Muscle layer of duodenum (tissue), 2 donors: ENCODE data around the gene SLC35F2.
A peak's percentile ranks its signal among the peaks of the same experiment; 100 is the strongest.

Experiments used
- H3K27ac ChIP-seq: one replicate; pipeline ENCODE4 v1.7.0; 2013; ENCODE audit warnings: mild to moderate bottlenecking, low read length
- H3K27me3 ChIP-seq: one replicate; pipeline ENCODE4 v1.7.0; 2013; ENCODE audit warnings: low read depth, mild to moderate bottlenecking, control low read depth, low read length
- H3K36me3 ChIP-seq, 2 donors: one replicate each; pipeline ENCODE4 v1.7.0; 2013; ENCODE audit warnings: low read length in 2 of 2, control low read depth in 1 of 2, mild to moderate bottlenecking in 1 of 2; ENCODE audit not compliant: insufficient read depth in 2 of 2, control insufficient read depth in 1 of 2
- H3K4me1 ChIP-seq, 2 donors: one replicate each; pipeline ENCODE4 v1.7.0; 2013; ENCODE audit warnings: low read length in 2 of 2, mild to moderate bottlenecking in 2 of 2, control low read depth in 1 of 2, moderate library complexity in 1 of 2; ENCODE audit not compliant: insufficient read depth in 2 of 2, control insufficient read depth in 1 of 2
- H3K4me3 ChIP-seq, 2 donors: one replicate each; pipeline ENCODE4 v1.7.0; 2013; ENCODE audit warnings: low read length in 2 of 2, low read depth in 1 of 2, mild to moderate bottlenecking in 1 of 2
- H3K9me3 ChIP-seq, 2 donors: one replicate each; pipeline ENCODE4 v1.7.0; 2013; ENCODE audit warnings: low read length in 2 of 2, control low read depth in 1 of 2, mild to moderate bottlenecking in 1 of 2; ENCODE audit not compliant: control insufficient read depth in 1 of 2
- donor health status: healthy.

Gene SLC35F2

DNA sequence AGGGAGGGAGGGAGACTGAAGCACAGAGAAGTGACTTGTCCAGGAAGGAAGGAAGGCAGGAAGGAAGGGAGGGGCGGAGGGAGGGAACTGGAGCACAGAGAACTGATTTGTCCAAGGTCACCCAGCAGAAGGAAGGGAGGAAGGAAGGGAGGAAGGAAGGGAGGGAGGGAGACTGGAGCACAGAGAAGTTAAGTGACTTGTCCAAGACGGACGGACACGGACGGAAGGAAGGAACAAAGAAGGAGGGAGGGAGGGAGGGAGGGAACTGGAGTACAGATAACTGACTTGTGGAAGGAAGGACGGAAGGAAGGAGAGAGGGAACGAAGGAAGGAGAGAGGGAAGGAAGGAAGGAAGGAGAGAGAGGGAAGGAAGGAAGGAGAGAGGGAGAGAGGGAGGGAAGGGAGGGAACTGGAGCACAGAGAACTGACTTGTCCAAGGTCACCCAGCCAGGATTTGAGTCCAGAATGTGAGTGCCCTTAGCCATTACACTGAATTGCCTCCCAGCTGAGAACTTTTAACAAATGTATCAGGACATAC, 1.5 kb downstream of the SLC35F2 start:
- Histone ChIP-seq H3K27ac (no peak overlapping the region), H3K9me3 (no peaks in the 10 kb centered on the region), H3K4me3 (peak overlapping the region in 1 of 2 donors; percentile 83), H3K4me1 (peaks cover 0 to 16% of the 10 kb centered on the region in 2 donors), H3K27me3 (no peaks in the 10 kb centered on the region), H3K36me3 (no peaks in the 10 kb centered on the region)

DNA sequence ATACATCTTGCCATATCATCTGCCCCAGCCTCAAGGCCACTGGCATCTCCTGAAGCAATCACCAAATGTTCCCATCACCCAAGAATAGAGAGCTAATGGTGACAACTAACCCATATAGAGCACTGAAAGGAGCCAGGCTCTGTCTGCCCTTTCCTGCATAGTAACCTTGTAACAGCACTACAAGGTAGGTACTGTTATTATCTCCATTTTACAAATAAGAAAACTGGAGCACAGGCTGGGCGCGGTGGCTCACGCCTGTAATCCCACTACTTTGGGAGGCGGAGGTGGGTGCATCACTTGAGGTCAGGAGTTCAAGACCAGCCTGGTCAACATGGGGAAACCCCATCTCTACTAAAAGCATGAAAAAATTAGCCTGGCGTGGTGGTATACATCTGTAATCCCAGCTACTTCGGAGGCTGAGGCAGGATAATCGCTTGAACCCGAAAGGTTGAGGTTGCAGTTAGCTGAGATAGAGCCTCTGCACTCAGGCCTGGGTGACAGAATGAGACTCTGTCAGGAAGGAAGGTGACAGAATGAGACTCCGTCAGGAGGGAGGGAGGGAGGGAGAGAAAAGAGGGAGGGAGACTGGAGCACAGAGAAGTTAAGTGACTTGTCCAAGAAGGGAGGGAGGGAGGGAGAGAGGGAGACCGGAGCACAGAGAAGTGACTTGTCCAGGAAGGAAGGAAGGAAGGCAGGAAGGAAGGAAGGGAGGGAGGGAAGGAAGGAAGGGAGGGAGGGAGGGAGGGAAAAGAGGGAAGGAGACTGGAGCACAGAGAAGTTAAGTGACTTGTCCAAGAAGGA, 2.2 kb downstream of the SLC35F2 start:
- H3K4me3 ChIP-seq: no peak overlapping the region
- no peaks in the 10 kb centered on the region for H3K27me3 ChIP-seq
- H3K27ac ChIP-seq: no peak overlapping the region
- no peaks in the 10 kb centered on the region for H3K36me3 ChIP-seq
- no peaks in the 10 kb centered on the region for H3K9me3 ChIP-seq
- H3K4me1 ChIP-seq: peaks cover 0 to 16% of the 10 kb centered on the region in 2 donors

DNA sequence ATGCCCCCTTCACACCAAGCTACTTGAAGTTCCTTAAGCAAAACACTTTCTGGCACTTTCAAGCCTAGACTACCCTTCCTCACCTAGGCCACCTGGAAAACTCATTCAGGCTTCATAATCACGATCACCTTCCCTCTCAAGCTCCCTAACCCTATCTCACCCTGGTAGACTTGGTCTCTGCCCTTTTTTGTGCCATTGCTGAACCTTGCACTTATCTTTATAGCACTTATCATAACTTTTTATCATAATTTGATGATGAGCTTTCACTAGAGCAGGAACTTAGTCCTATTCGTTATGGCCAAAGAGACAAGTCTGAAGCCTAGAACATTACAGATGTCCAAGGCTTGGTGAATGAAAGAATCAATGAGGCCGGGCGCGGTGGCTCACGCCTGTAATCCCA, 5.5 kb downstream of the SLC35F2 start:
- Histone ChIP-seq H3K36me3 (no peaks in the 10 kb centered on the region), H3K27ac (no peak overlapping the region), H3K9me3 (no peaks in the 10 kb centered on the region)

DNA sequence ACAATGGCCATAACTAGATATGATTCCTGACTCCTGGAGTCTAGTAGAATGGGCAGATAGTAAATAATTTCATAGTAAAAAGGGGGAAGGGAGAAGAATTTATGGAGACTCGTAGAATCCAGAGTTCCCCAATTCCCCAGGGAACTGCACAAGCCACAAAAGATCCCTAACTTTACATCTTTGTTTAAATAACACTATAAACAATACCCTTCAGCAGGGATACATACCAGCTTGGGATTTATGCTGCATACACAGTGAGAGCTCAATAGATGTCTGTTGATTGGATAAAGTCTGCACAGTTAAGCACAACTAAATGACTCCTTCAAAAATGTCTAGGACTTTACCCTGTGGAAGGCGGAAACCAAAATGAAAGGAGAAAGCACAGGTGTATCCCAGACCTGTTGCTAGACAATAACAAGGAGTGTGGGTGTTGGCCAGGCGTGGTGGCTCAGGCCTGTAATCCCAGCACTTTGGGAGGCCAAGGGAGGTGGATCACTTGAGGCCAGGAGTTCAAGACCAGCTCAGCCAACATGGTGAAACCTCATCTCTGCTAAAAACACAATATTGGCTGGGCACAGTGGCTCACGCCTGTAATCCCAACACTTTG, 6.8 kb downstream of the SLC35F2 start:
- H3K9me3 ChIP-seq: no peaks in the 10 kb centered on the region
- H3K4me1 ChIP-seq: no peaks in the 10 kb centered on the region
- H3K36me3 ChIP-seq: no peaks in the 10 kb centered on the region
- H3K27ac ChIP-seq: no peak overlapping the region
- no peak overlapping the region for H3K4me3 ChIP-seq
- no peaks in the 10 kb centered on the region for H3K27me3 ChIP-seq

More for the DNA sequence above, 5.5 kb downstream of the SLC35F2 start:
- Histone ChIP-seq H3K27me3 (no peaks in the 10 kb centered on the region), H3K4me3 (no peak overlapping the region), H3K4me1 (peaks cover 0 to 2% of the 10 kb centered on the region in 2 donors)

DNA sequence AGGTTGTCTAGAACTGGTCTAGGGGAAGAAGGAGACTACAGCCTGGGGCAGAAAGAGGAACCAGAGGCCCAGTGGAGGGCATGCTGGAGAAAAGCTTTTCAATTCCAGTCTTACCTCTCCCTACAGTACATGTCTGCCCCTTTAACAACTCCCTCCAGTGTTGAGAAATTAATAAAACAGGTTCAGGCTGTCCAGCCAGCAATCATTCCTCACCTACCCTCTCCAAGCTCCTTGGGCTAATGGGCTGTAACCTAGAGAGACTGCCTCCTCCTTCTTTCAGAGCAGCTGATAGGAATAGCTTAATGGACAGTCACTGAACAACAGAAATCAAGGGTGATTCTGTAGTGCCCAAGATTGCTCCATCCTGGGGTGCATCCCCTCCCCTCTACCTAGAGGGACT, 8.8 kb downstream of the SLC35F2 start:
- H3K4me1 ChIP-seq: no peaks in the 10 kb centered on the region
- H3K36me3 ChIP-seq: no peaks in the 10 kb centered on the region
- H3K9me3 ChIP-seq: no peaks in the 10 kb centered on the region
- no peak overlapping the region for H3K27ac ChIP-seq
- no peaks in the 10 kb centered on the region for H3K27me3 ChIP-seq
- H3K4me3 ChIP-seq: no peak overlapping the region

DNA sequence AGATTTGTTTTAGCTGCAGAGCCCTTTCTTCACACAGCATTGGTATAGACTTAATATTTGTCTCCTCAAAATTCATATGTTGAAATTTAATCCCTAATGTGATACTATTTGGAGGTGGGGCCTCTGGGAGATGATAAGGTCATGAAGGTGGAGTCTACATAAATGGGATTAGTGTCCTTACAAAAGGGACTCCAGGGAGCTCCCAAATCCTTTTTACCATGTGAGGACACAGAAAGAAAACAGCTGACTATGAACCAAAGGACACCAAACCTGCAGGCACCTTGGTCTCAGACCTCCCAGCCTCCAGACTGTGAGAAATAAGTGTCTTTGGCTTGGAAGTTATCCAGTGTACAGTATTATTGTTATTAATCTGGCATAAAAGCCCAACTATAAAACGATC, 10.2 kb downstream of the SLC35F2 start:
- Histone ChIP-seq H3K27me3 (no peaks in the 10 kb centered on the region), H3K4me1 (no peaks in the 10 kb centered on the region), H3K4me3 (no peak overlapping the region), H3K27ac (no peak overlapping the region), H3K36me3 (no peaks in the 10 kb centered on the region), H3K9me3 (no peaks in the 10 kb centered on the region)

DNA sequence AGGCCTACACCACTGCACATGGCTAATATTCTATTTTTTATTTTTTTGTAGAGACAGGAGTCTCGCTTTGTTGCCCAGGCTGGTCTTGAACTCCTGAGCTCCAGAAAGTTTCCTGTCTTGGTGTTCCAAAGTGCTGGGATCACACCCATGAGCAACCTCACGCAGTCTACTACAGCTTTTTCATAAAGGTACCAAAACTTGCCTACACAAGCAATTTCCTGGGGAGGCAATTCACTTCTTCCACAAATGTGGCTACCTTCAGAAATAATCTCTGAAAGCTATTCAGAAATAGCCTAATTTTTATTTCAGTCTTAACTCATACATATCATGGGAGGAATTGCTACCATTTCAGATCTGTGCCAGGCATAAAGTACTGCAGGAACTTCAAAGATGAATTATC, 11.4 kb downstream of the SLC35F2 start:
- H3K36me3 ChIP-seq: no peaks in the 10 kb centered on the region
- H3K4me1 ChIP-seq: no peaks in the 10 kb centered on the region
- no peak overlapping the region for H3K27ac ChIP-seq
- no peaks in the 10 kb centered on the region for H3K27me3 ChIP-seq
- no peak overlapping the region for H3K4me3 ChIP-seq
- no peaks in the 10 kb centered on the region for H3K9me3 ChIP-seq

DNA sequence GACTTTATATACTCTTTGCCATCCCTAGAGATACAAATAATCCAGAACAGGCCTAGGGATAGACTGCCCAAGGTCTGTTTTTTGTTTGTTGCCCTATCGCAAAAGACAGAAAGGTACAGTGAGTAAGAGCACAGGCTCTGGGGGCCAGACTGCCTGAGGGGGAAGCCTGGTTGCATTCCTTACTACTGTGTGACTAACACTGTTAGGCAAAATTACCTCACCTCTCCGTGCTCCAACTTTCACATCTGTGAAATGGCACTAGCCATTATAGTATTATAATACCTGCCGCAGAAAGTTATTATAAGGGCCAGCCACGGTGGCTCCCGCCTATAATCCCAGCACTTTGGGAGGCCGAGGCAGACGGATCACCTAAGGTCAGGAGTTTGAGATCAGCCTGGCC, 14.5 kb downstream of the SLC35F2 start:
- H3K27ac ChIP-seq: no peak overlapping the region
- H3K27me3 ChIP-seq: no peaks in the 10 kb centered on the region
- no peaks in the 10 kb centered on the region for H3K36me3 ChIP-seq
- H3K4me1 ChIP-seq: no peaks in the 10 kb centered on the region
- no peak overlapping the region for H3K4me3 ChIP-seq
- no peaks in the 10 kb centered on the region for H3K9me3 ChIP-seq

DNA sequence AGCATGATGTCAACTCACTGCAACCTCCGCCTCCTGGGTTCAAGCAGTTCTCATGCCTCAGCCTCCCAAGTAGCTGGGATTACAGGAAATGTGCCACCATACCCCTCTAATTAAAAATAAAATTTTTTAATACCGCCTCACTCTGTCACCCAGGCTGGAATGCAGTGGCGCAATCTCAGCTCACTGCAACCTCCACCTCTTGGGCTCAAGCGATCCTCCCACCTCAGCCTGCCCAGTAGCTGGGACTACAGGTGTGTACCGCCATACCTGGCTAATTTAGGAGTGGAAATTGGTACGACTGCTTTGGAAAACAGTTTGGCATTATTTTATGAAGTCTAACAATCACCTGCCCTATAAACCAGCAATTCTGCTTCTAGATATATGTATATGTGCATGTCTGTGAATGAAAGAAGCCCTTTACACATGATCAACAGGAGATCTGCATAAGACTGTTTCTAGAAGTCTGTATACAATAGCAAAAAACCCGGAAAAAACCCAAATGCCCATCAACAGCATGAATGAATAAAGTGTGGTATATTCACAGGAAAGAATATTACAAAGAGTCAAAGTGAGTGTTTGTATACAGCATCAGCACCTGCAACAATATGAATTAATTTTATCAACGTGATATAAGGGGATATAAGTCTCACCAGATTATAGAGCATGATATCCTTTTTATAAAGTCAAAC, 16.0 kb downstream of the SLC35F2 start:
- H3K9me3 ChIP-seq: no peaks in the 10 kb centered on the region
- no peak overlapping the region for H3K4me3 ChIP-seq
- no peak overlapping the region for H3K27ac ChIP-seq
- no peaks in the 10 kb centered on the region for H3K36me3 ChIP-seq
- H3K27me3 ChIP-seq: no peaks in the 10 kb centered on the region
- H3K4me1 ChIP-seq: no peaks in the 10 kb centered on the region

DNA sequence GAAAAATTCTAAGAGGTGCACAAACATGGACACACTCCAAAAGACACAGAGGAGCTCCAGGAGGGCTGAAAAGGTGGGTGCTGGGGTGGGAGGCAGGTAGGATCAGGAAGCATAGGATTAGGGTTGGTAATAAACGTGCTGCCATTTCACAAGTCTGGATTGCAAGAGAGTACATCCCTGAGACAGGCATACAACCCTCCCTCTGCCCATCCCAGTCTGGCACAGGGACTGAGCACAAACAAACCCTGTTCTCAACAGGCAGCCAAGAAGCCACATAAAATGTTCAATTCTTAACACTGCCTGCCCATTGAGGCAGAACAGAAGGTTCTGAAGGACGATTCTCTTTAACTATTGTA, 18.5 kb downstream of the SLC35F2 start:
- Histone ChIP-seq H3K4me1 (no peaks in the 10 kb centered on the region), H3K9me3 (no peaks in the 10 kb centered on the region), H3K27me3 (no peaks in the 10 kb centered on the region), H3K4me3 (peak overlapping the region; percentile 10 to 38), H3K36me3 (no peaks in the 10 kb centered on the region), H3K27ac (peak overlapping the region; percentile 56)

DNA sequence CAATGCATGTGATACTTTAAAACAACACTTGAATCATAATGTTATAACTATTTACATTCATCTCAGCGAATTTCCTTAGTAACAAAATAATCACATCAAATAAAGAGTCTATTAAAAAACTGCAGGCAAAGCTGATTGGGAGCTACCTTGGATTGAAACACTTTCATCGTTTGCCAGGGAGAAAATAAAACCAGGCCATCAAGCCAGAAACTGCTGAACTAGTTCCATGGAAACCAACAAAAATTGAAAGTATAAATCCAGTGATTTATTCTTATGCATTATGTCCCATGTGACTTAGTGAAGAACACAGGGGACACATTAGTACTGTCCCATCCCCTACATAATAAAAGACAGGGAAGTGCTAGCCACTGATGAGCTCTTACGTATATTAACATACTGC, 21.7 kb downstream of the SLC35F2 start:
- H3K4me1 ChIP-seq: no peaks in the 10 kb centered on the region
- no peaks in the 10 kb centered on the region for H3K36me3 ChIP-seq
- no peaks in the 10 kb centered on the region for H3K27me3 ChIP-seq
- no peaks in the 10 kb centered on the region for H3K9me3 ChIP-seq
- no peak overlapping the region for H3K27ac ChIP-seq
- no peak overlapping the region for H3K4me3 ChIP-seq
